HUES6 (cell line): Measurements from ENCODE around the gene ARHGAP25.

ENCODE experiments used
- H3K27ac ChIP-seq: 2 replicates; pipeline ENCODE4 v1.7.0; 2013; ENCODE audit warnings: low read depth, mild to moderate bottlenecking, low read length, inconsistent platforms
- H3K27me3 ChIP-seq: 2 replicates; pipeline ENCODE4 v1.6.1; 2013; ENCODE audit warnings: low read length; ENCODE audit not compliant: control insufficient read depth, insufficient read depth
- H3K36me3 ChIP-seq: 2 replicates; pipeline ENCODE4 v1.6.1; 2013; ENCODE audit warnings: low read length; ENCODE audit not compliant: control insufficient read depth, insufficient read depth
- H3K4me1 ChIP-seq: 2 replicates; pipeline ENCODE4 v1.6.1; 2013; ENCODE audit warnings: low read length; ENCODE audit not compliant: control insufficient read depth, insufficient read depth
- H3K4me3 ChIP-seq: 2 replicates; pipeline ENCODE4 v1.5.1; 2013; ENCODE audit warnings: low read depth, low read length
- H3K9ac ChIP-seq: one replicate; pipeline ENCODE4 v1.6.1; 2013; ENCODE audit warnings: mild to moderate bottlenecking, low read length
- H3K9me3 ChIP-seq: 2 replicates; pipeline ENCODE4 v1.6.1; 2013; ENCODE audit warnings: low read depth, low read length; ENCODE audit not compliant: control insufficient read depth, insufficient read depth

ARHGAP25 gene

GRCh38 chr2:68734176-68734575 is 435 bp upstream of the ARHGAP25 start:
- Histone ChIP-seq H3K36me3 (no peaks in the 10 kb centered on the region), H3K9me3 (no peaks in the 10 kb centered on the region), H3K4me3 (no peak overlapping the region), H3K27ac (no peak overlapping the region), H3K27me3 (no peaks in the 10 kb centered on the region), H3K9ac (no peak overlapping the region), H3K4me1 (peaks cover 6% of the 10 kb centered on the region; the same call in 1 of the 2 replicates)

GRCh38 chr2:68736086-68736485 is 1.5 kb downstream of the ARHGAP25 start:
- no peaks in the 10 kb centered on the region for H3K36me3 ChIP-seq
- no peaks in the 10 kb centered on the region for H3K9me3 ChIP-seq
- H3K27me3 ChIP-seq, result no peaks in the 10 kb centered on the region
- peaks cover 9% of the 10 kb centered on the region; the same call in 1 of the 2 replicates for H3K4me1 ChIP-seq
- H3K9ac ChIP-seq, result no peak overlapping the region
- no peak overlapping the region for H3K4me3 ChIP-seq
- H3K27ac ChIP-seq, result no peak overlapping the region

GRCh38 chr2:68737711-68738110 is 3.1 kb downstream of the ARHGAP25 start:
- peaks cover 13% of the 10 kb centered on the region; the same call in 1 of the 2 replicates for H3K4me1 ChIP-seq
- H3K4me3 ChIP-seq, result no peak overlapping the region
- no peak overlapping the region for H3K27ac ChIP-seq
- no peaks in the 10 kb centered on the region for H3K27me3 ChIP-seq
- no peak overlapping the region for H3K9ac ChIP-seq
- no peaks in the 10 kb centered on the region for H3K36me3 ChIP-seq
- no peaks in the 10 kb centered on the region for H3K9me3 ChIP-seq

GRCh38 chr2:68738906-68739594 is 4.4 kb downstream of the ARHGAP25 start:
- no peak overlapping the region for H3K9ac ChIP-seq
- no peaks in the 10 kb centered on the region for H3K9me3 ChIP-seq
- peaks cover 20% of the 10 kb centered on the region; the same call in 1 of the 2 replicates for H3K4me1 ChIP-seq
- no peak overlapping the region for H3K27ac ChIP-seq
- no peaks in the 10 kb centered on the region for H3K27me3 ChIP-seq
- no peak overlapping the region for H3K4me3 ChIP-seq
- H3K36me3 ChIP-seq, result no peaks in the 10 kb centered on the region

- no peaks in the 10 kb centered on the region for H3K36me3 ChIP-seq
- H3K4me1 ChIP-seq, result peaks cover 27% of the 10 kb centered on the region
- H3K27me3 ChIP-seq, result no peaks in the 10 kb centered on the region
- H3K4me3 ChIP-seq, result no peak overlapping the region
- no peaks in the 10 kb centered on the region for H3K9me3 ChIP-seq
- H3K9ac ChIP-seq, result no peak overlapping the region
- H3K27ac ChIP-seq, result no peak overlapping the region
Measured at GRCh38 chr2:68739595-68740399, 5.2 kb downstream of the ARHGAP25 start.

GRCh38 chr2:68740400-68740914 is 5.8 kb downstream of the ARHGAP25 start:
- Histone ChIP-seq H3K9ac (no peak overlapping the region), H3K27me3 (no peaks in the 10 kb centered on the region), H3K27ac (no peak overlapping the region), H3K4me3 (no peak overlapping the region), H3K36me3 (no peaks in the 10 kb centered on the region), H3K9me3 (no peaks in the 10 kb centered on the region), H3K4me1 (peaks cover 22% of the 10 kb centered on the region)

- no peak overlapping the region for H3K27ac ChIP-seq
Measured at GRCh38 chr2:68741238-68741637, 6.6 kb downstream of the ARHGAP25 start.

GRCh38 chr2:68741805-68742306 is 7.2 kb downstream of the ARHGAP25 start:
- Histone ChIP-seq H3K27ac (no peak overlapping the region), H3K4me3 (no peak overlapping the region), H3K4me1 (peaks cover 22% of the 10 kb centered on the region), H3K9ac (no peak overlapping the region), H3K36me3 (no peaks in the 10 kb centered on the region), H3K27me3 (no peaks in the 10 kb centered on the region), H3K9me3 (no peaks in the 10 kb centered on the region)

More at GRCh38 chr2:68741238-68741637, 6.6 kb downstream of the ARHGAP25 start:
- Histone ChIP-seq H3K4me3 (no peak overlapping the region), H3K4me1 (peaks cover 22% of the 10 kb centered on the region), H3K36me3 (no peaks in the 10 kb centered on the region), H3K9ac (no peak overlapping the region), H3K9me3 (no peaks in the 10 kb centered on the region), H3K27me3 (no peaks in the 10 kb centered on the region)

GRCh38 chr2:68742626-68743415 is 8.2 kb downstream of the ARHGAP25 start:
- Histone ChIP-seq H3K9ac (no peak overlapping the region), H3K27me3 (no peaks in the 10 kb centered on the region), H3K4me1 (peaks cover 22% of the 10 kb centered on the region), H3K36me3 (no peaks in the 10 kb centered on the region), H3K9me3 (no peaks in the 10 kb centered on the region), H3K4me3 (no peak overlapping the region), H3K27ac (no peak overlapping the region)

GRCh38 chr2:68743531-68743930 is 8.9 kb downstream of the ARHGAP25 start:
- Histone ChIP-seq H3K4me1 (peaks cover 22% of the 10 kb centered on the region), H3K27me3 (no peaks in the 10 kb centered on the region), H3K36me3 (no peaks in the 10 kb centered on the region), H3K27ac (no peak overlapping the region), H3K9ac (no peak overlapping the region), H3K4me3 (no peak overlapping the region), H3K9me3 (no peaks in the 10 kb centered on the region)
